HG02798 (cell line): ENCODE measurements around the gene SPINT2.
"Not testable (repeated sequence)": the region's sequence is repeated elsewhere in the genome, so short reads cannot be mapped to it uniquely, and the experiment has no call there.

Experiments
- ATAC-seq: cut with Tn5 transposase; IDR thresholded peaks from one replicate; pipeline ENCODE4 v1.9.1; 2021; ENCODE audit warnings: mild to moderate bottlenecking; ENCODE audit not compliant: unreplicated experiment, poor library complexity

Gene SPINT2

GRCh38 chr19:38316477-38317067 lies 52.2 kb downstream of the SPINT2 start:
- ATAC-seq: no peak

GRCh38 chr19:38317104-38317612 lies 52.8 kb downstream of the SPINT2 start:
- no peak for ATAC-seq

GRCh38 chr19:38318660-38319059 lies 54.3 kb downstream of the SPINT2 start:
- ATAC-seq: no peak

- ATAC-seq: no peak
These were observed 55.3 kb downstream of the SPINT2 start, which contains the start of gene KCNK6 for GRCh38 chr19:38319421-38320258. TSS of gene KCNK6 (plus strand) at chr19:38319845. CDS start at chr19:38319951, 106 bp downstream.

GRCh38 chr19:38320969-38321339 lies 56.6 kb downstream of the SPINT2 start:
- ATAC-seq: no peak

GRCh38 chr19:38321646-38322196 lies 57.3 kb downstream of the SPINT2 start:
- no peak for ATAC-seq

- ATAC-seq: no peak
These were observed 58.9 kb downstream of the SPINT2 start for GRCh38 chr19:38323291-38323690.

GRCh38 chr19:38324431-38324830 lies 60.1 kb downstream of the SPINT2 start:
- ATAC-seq: no peak

- ATAC-seq: no peak
These were observed 62.2 kb downstream of the SPINT2 start for GRCh38 chr19:38326591-38326990.

GRCh38 chr19:38329651-38330050 lies 65.3 kb downstream of the SPINT2 start:
- ATAC-seq: no peak

GRCh38 chr19:38331728-38332127 lies 67.4 kb downstream of the SPINT2 start:
- ATAC-seq: no peak

- ATAC-seq: no peak
These were observed 68.9 kb downstream of the SPINT2 start for GRCh38 chr19:38333245-38333644.

- ATAC-seq: peak; percentile 79
These were observed 71.7 kb downstream of the SPINT2 start for GRCh38 chr19:38335949-38336637.

GRCh38 chr19:38336638-38337359 lies 72.4 kb downstream of the SPINT2 start:
- peak; percentile 58 for ATAC-seq

- no peak for ATAC-seq
These were observed 72.9 kb downstream of the SPINT2 start for GRCh38 chr19:38337360-38337653.

- not testable (repeated sequence) for ATAC-seq
These were observed 74.6 kb downstream of the SPINT2 start for GRCh38 chr19:38339011-38339410.

- no peak for ATAC-seq
These were observed 76.6 kb downstream of the SPINT2 start for GRCh38 chr19:38340927-38341326.
